ENCODE data around the gene ARHGEF25. TPM values are rescaled to one million over a fixed set of nuclear protein-coding genes. Genes with fewer than 3 reads are reported as not detected.

The ARHGEF25 gene
- total and polyA plus RNA-seq, 2 donors from 2014 or later: 10.9 to 15.0 TPM

DNA sequence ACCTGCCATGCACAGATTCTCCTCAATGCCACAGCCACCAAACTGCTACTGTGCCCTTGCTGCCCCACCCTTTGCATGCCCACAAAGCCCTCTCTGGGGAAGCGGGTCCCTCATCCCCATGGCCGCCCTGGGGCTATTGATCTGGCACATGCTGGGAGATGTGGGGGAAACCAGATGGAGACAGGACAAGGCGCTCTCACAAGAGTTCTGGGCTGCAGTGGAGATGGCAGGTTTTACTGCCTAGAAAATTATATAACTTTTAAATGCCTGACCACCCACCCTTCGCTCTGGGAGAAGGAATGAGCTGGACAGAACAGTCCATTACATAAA, 30.8 kb upstream of the ARHGEF25 start:
- Histone ChIP-seq H3K4me3 (ENCODE audit: low read length in 3 of 3) (no peak overlapping the region), H3K36me3 (ENCODE audit: control insufficient read depth in 2 of 3, insufficient read depth in 3 of 3, low read length in 3 of 3) (no peaks in the 10 kb centered on the region), H3K27me3 (ENCODE audit: control insufficient read depth, insufficient read depth, low read length) (no peaks in the 10 kb centered on the region), H3K9ac (ENCODE audit: low read length in 3 of 3) (no peak overlapping the region), H3K9me3 (ENCODE audit: control insufficient read depth in 2 of 3, insufficient read depth in 1 of 3, low read length in 3 of 3) (no peaks in the 10 kb centered on the region), H3K4me1 (ENCODE audit: control insufficient read depth in 2 of 3, insufficient read depth in 2 of 3, low read depth in 1 of 3, low read length in 3 of 3) (no peaks in the 10 kb centered on the region), H3K27ac (ENCODE audit: low read depth in 2 of 2, low read length in 2 of 2) (no peak overlapping the region)
- FAIRE-seq: no peak
- intact Hi-C loops (cut with DNase I): loop anchor here (5.0 kb wide), 1 partner anchor 42 kb away; no protein-coding TSS in a partner anchor
- TF ChIP-seq, protein P1, sequence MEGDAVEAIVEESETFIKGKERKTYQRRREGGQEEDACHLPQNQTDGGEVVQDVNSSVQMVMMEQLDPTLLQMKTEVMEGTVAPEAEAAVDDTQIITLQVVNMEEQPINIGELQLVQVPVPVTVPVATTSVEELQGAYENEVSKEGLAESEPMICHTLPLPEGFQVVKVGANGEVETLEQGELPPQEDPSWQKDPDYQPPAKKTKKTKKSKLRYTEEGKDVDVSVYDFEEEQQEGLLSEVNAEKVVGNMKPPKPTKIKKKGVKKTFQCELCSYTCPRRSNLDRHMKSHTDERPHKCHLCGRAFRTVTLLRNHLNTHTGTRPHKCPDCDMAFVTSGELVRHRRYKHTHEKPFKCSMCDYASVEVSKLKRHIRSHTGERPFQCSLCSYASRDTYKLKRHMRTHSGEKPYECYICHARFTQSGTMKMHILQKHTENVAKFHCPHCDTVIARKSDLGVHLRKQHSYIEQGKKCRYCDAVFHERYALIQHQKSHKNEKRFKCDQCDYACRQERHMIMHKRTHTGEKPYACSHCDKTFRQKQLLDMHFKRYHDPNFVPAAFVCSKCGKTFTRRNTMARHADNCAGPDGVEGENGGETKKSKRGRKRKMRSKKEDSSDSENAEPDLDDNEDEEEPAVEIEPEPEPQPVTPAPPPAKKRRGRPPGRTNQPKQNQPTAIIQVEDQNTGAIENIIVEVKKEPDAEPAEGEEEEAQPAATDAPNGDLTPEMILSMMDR (IDR thresholded peaks at IDR 0.05; ENCODE audit: borderline replicate concordance, extremely low read depth, insufficient read depth): no peak
- no peak for DNase-seq

DNA sequence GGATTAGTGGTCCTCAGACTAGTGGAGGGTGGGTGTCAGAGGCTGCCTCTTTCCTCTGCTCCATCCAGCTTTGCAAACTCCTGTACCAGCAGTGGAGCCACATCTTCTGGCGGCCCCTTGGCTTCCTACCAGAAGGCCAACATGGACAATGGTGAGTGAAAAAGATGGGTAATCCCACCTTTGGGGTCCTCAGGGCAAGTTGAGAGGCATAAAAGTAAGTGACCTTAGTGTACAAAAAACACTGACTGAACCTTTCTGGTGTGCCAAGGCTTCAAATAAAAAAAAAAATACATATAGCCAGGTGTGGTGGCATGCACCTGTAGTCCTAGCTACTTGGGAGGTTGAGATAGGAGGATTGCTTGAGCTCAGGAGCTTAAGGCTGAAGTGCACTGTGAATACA, 29.4 kb upstream of the ARHGEF25 start:
- H3K4me3 ChIP-seq (ENCODE audit: low read length in 3 of 3): no peak overlapping the region
- no peaks in the 10 kb centered on the region for H3K4me1 ChIP-seq (ENCODE audit: control insufficient read depth in 2 of 3, insufficient read depth in 2 of 3, low read depth in 1 of 3, low read length in 3 of 3)
- FAIRE-seq (no peak), DNase-seq (no peak)
- TF ChIP-seq, protein P1 (IDR thresholded peaks at IDR 0.05; ENCODE audit: borderline replicate concordance, extremely low read depth, insufficient read depth): no peak
- H3K27me3 ChIP-seq (ENCODE audit: control insufficient read depth, insufficient read depth, low read length): no peaks in the 10 kb centered on the region
- H3K9ac ChIP-seq (ENCODE audit: low read length in 3 of 3): no peak overlapping the region
- intact Hi-C loops (cut with DNase I): loop anchor here (5.0 kb wide), 1 partner anchor 40 kb away; no protein-coding TSS in a partner anchor
- H3K36me3 ChIP-seq (ENCODE audit: control insufficient read depth in 2 of 3, insufficient read depth in 3 of 3, low read length in 3 of 3): no peaks in the 10 kb centered on the region
- no peaks in the 10 kb centered on the region for H3K9me3 ChIP-seq (ENCODE audit: control insufficient read depth in 2 of 3, insufficient read depth in 1 of 3, low read length in 3 of 3)
- H3K27ac ChIP-seq (ENCODE audit: low read depth in 2 of 2, low read length in 2 of 2): no peak overlapping the region

DNA sequence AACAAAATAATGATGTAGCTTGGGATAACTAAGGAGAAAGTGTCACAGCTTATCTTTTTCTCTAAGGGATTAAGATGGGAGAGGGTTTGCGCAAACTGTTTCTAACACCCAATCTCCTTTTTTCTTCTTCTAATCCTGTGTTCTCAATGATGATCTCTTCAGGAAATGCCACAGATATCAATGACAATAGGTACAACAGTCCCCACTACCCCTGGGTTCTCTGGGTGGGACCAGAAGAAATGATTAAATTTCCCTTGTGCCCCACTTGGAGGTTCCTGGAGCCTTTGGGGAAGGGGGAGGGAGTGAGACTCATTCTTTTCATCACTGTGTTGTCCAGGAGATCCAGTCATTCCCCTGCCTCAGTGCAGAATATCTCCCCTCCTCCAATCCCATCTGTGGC, 28.8 kb upstream of the ARHGEF25 start:
- intact Hi-C loops (cut with DNase I): loop anchor here (5.0 kb wide), 1 partner anchor 40 kb away; no protein-coding TSS in a partner anchor
- no peak overlapping the region for H3K27ac ChIP-seq (ENCODE audit: low read depth in 2 of 2, low read length in 2 of 2)
- DNase-seq (no peak), FAIRE-seq (no peak)
- TF ChIP-seq, protein P1 (IDR thresholded peaks at IDR 0.05; ENCODE audit: borderline replicate concordance, extremely low read depth, insufficient read depth): no peak
- no peaks in the 10 kb centered on the region for H3K9me3 ChIP-seq (ENCODE audit: control insufficient read depth in 2 of 3, insufficient read depth in 1 of 3, low read length in 3 of 3)
- no peak overlapping the region for H3K9ac ChIP-seq (ENCODE audit: low read length in 3 of 3)
- H3K36me3 ChIP-seq (ENCODE audit: control insufficient read depth in 2 of 3, insufficient read depth in 3 of 3, low read length in 3 of 3): no peaks in the 10 kb centered on the region
- H3K4me3 ChIP-seq (ENCODE audit: low read length in 3 of 3): no peak overlapping the region
- H3K4me1 ChIP-seq (ENCODE audit: control insufficient read depth in 2 of 3, insufficient read depth in 2 of 3, low read depth in 1 of 3, low read length in 3 of 3): no peaks in the 10 kb centered on the region
- H3K27me3 ChIP-seq (ENCODE audit: control insufficient read depth, insufficient read depth, low read length): no peaks in the 10 kb centered on the region

Data from kidney (tissue), 14 donors.